ENCODE results near the gene ZNF621. TPM values are rescaled to one million over a fixed set of nuclear protein-coding genes. Genes with fewer than 3 reads are reported as not detected.

Gene ZNF621
- polyA plus RNA-seq, 1 donor (not counting 4 experiments of a cell fraction or from before 2014, with no cell fraction given), result 14.3 TPM

DNA sequence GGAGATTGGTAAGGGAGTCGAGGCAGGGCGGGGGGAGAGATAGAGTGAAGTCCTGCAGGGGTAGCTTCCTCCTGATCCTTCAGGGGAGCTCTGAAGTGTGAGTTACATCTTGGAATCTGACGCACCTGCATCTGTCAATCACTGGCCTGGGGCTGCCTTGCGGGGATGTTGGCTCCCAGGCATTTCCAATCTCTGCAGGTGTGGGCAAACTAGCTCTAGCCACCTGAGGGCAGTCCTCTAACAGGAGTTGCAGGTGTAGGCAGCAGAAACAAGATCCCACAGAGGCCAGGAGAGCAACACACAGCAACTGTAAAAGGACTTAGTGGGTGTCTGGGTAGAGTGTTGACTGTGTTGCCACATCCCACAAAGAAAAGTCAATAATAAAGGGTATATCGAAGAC, 63.6 kb downstream of the ZNF621 start:
- no peak overlapping the region for H3K4me2 ChIP-seq (ENCODE audit: control insufficient read depth, extremely low read depth, insufficient read depth, low read depth, low read length)
- H3K36me3 ChIP-seq (ENCODE audit: control insufficient read depth in 2 of 2, extremely low read depth in 1 of 2, insufficient read depth in 2 of 2, low read length in 2 of 2), result no peaks in the 10 kb centered on the region
- TF ChIP-seq EZH2 (IDR thresholded peaks at IDR 0.05; ENCODE audit: low read length), result no peak
- TF ChIP-seq, protein P1, sequence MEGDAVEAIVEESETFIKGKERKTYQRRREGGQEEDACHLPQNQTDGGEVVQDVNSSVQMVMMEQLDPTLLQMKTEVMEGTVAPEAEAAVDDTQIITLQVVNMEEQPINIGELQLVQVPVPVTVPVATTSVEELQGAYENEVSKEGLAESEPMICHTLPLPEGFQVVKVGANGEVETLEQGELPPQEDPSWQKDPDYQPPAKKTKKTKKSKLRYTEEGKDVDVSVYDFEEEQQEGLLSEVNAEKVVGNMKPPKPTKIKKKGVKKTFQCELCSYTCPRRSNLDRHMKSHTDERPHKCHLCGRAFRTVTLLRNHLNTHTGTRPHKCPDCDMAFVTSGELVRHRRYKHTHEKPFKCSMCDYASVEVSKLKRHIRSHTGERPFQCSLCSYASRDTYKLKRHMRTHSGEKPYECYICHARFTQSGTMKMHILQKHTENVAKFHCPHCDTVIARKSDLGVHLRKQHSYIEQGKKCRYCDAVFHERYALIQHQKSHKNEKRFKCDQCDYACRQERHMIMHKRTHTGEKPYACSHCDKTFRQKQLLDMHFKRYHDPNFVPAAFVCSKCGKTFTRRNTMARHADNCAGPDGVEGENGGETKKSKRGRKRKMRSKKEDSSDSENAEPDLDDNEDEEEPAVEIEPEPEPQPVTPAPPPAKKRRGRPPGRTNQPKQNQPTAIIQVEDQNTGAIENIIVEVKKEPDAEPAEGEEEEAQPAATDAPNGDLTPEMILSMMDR (optimal IDR thresholded peaks at IDR 0.05 in 1 of 3, IDR thresholded peaks at IDR 0.05 in 1 of 3, conservative IDR thresholded peaks at IDR 0.05 in 1 of 3; ENCODE audit: extremely low read depth in 1 of 3, insufficient read depth in 2 of 3, low read length in 3 of 3), result peak; percentile 25 to 82 (median 63)
- peaks cover 7% of the 10 kb centered on the region for H3K27me3 ChIP-seq (ENCODE audit: control insufficient read depth, extremely low read depth, insufficient read depth, low read length)
- no peaks in the 10 kb centered on the region for H3K79me2 ChIP-seq (ENCODE audit: control insufficient read depth, insufficient read depth, low read length)
- no peaks in the 10 kb centered on the region for H3K9me1 ChIP-seq (ENCODE audit: control insufficient read depth, extremely low read depth, insufficient read depth, low read length)
- no peak overlapping the region for H3K4me3 ChIP-seq (ENCODE audit: control insufficient read depth in 2 of 3, extremely low read depth in 1 of 3, insufficient read depth in 2 of 3, low read depth in 1 of 3, low read length in 3 of 3)
- no peak overlapping the region for H3K27ac ChIP-seq (ENCODE audit: control insufficient read depth, insufficient read depth, low read length)
- FAIRE-seq (no peak), DNase-seq (ENCODE audit: low read depth, low spot score) (no peak)
- H2AFZ ChIP-seq (ENCODE audit: control insufficient read depth, low read length), result no peak overlapping the region
- dilution Hi-C loops (cut with MboI; ENCODE audit: extremely low pct_ligation_motif_present, low sequenced_read_pairs), result loop anchor here (25.0 kb wide), 1 partner anchor 649 kb away; no protein-coding TSS in a partner anchor
- no peaks in the 10 kb centered on the region for H4K20me1 ChIP-seq (ENCODE audit: control insufficient read depth, extremely low read depth, insufficient read depth, low read length)
- H3K9me3 ChIP-seq (ENCODE audit: control insufficient read depth, low read depth, low read length), result no peaks in the 10 kb centered on the region
- no peak overlapping the region for H3K9ac ChIP-seq (ENCODE audit: control insufficient read depth, extremely low read depth, insufficient read depth, low read length)
- no peaks in the 10 kb centered on the region for H3K4me1 ChIP-seq (ENCODE audit: control insufficient read depth, extremely low read depth, insufficient read depth, low read length)

Small RNA genes within 50 kb of the gene (small RNA-seq; reads per million reads assigned to genes)
- 0 reads per million in 3 experiments for gene RNU5B-2P (ENCODE audit: insufficient read length in 3 of 3, low read depth in 3 of 3, low replicate concordance in 1 of 3)

Other genes starting within 250 kb of the ZNF621 start
- 9.9 to 23.5 TPM (median 20.9 TPM) in 3 replicates for gene EIF1B, start 215.3 kb upstream of the ZNF621 start, polyA plus RNA-seq
- gene ENTPD3, start 137.8 kb upstream of the ZNF621 start, polyA plus RNA-seq, result 11.5 to 20.5 TPM (median 12.9 TPM) in 3 replicates
- gene RPL14, start 67.6 kb upstream of the ZNF621 start, polyA plus RNA-seq, result 473 to 787 TPM (median 585 TPM) in 3 replicates
- gene ZNF619, start 47.8 kb upstream of the ZNF621 start, polyA plus RNA-seq, result 2.3 to 3.4 TPM (median 3.1 TPM) in 3 replicates
- 0.33 to 0.35 TPM (median 0.35 TPM) in 3 replicates for gene ZNF620, start 18.9 kb upstream of the ZNF621 start, polyA plus RNA-seq